Mesenchymal stem cell (in vitro differentiated cells and primary cell): ENCODE measurements around the gene MAML1.

Experiments
- DNase-seq: peaks from one replicate; pipeline ENCODE4 v3.0.0-alpha.2; 2013
- H2AFZ ChIP-seq: one replicate; pipeline ENCODE4 v1.6.1; 2013; ENCODE audit warnings: low read depth, mild to moderate bottlenecking, control low read depth, inconsistent platforms, low read length, moderate library complexity
- H2AK5ac ChIP-seq: 2 replicates; pipeline ENCODE4 v1.6.1; 2013; ENCODE audit warnings: low read length, moderate library complexity, mild to moderate bottlenecking, inconsistent platforms; ENCODE audit not compliant: severe bottlenecking
- H2BK120ac ChIP-seq: one replicate; pipeline ENCODE4 v1.6.1; 2013; ENCODE audit warnings: low read depth, mild to moderate bottlenecking, inconsistent platforms, low read length, moderate library complexity
- H2BK12ac ChIP-seq, 2 experiments: one replicate each; pipeline ENCODE4 v1.6.1; 2013; ENCODE audit warnings: inconsistent platforms in 2 of 2, low read length in 2 of 2, mild to moderate bottlenecking in 2 of 2, moderate library complexity in 2 of 2, control low read depth in 1 of 2
- H2BK15ac ChIP-seq: one replicate; pipeline ENCODE4 v1.6.1; 2013; ENCODE audit warnings: mild to moderate bottlenecking, low read depth, inconsistent platforms; ENCODE audit not compliant: poor library complexity, severe bottlenecking
- H2BK5ac ChIP-seq: 2 replicates; pipeline ENCODE4 v1.6.1; 2013; ENCODE audit warnings: low read depth, mild to moderate bottlenecking, low read length, control low read depth, inconsistent platforms; ENCODE audit not compliant: poor library complexity, severe bottlenecking
- H3K14ac ChIP-seq, 2 experiments: one replicate each; pipeline ENCODE4 v1.6.1; 2013; ENCODE audit warnings: inconsistent platforms in 2 of 2, low read length in 2 of 2, control low read depth in 1 of 2, mild to moderate bottlenecking in 1 of 2, moderate library complexity in 1 of 2
- H3K18ac ChIP-seq, 2 experiments: one replicate each; pipeline ENCODE4 v1.6.1; 2013; ENCODE audit warnings: inconsistent platforms in 2 of 2, low read length in 2 of 2, control low read depth in 1 of 2, low read depth in 1 of 2, mild to moderate bottlenecking in 1 of 2
- H3K23ac ChIP-seq, 2 experiments: one replicate each; pipeline ENCODE4 v1.6.1; 2013; ENCODE audit warnings: inconsistent platforms in 2 of 2, low read length in 2 of 2, mild to moderate bottlenecking in 2 of 2, moderate library complexity in 2 of 2, control low read depth in 1 of 2
- H3K27ac ChIP-seq: 2 replicates; pipeline ENCODE4 v1.5.1; 2013; ENCODE audit warnings: mild to moderate bottlenecking, moderate library complexity, low read length, control low read depth, inconsistent platforms; ENCODE audit not compliant: poor library complexity, severe bottlenecking
- H3K27me3 ChIP-seq, 2 experiments: 2 replicates each; pipeline versions ENCODE4 v1.6.1 to v1.7.0; 2013; ENCODE audit warnings: low read length in 2 of 2, mild to moderate bottlenecking in 2 of 2, moderate library complexity in 2 of 2, control low read depth in 1 of 2, inconsistent platforms in 1 of 2; ENCODE audit not compliant: control insufficient read depth in 1 of 2, insufficient read depth in 1 of 2
- H3K36me3 ChIP-seq, 2 experiments: 2 replicates each; pipeline versions ENCODE4 v1.6.1 to v1.7.0; 2013; ENCODE audit warnings: low read length in 2 of 2, control low read depth in 1 of 2, inconsistent platforms in 1 of 2, low read depth in 1 of 2, mild to moderate bottlenecking in 1 of 2; ENCODE audit not compliant: insufficient read depth in 2 of 2, control insufficient read depth in 1 of 2
- H3K4ac ChIP-seq, 2 experiments: one replicate each; pipeline ENCODE4 v1.6.1; 2013; ENCODE audit warnings: inconsistent platforms in 2 of 2, low read length in 2 of 2, mild to moderate bottlenecking in 2 of 2, moderate library complexity in 2 of 2, control low read depth in 1 of 2, low read depth in 1 of 2
- H3K4me1 ChIP-seq: 2 replicates; pipeline ENCODE4 v1.6.1; 2013; ENCODE audit warnings: low read depth, low read length, control low read depth; ENCODE audit not compliant: control insufficient read depth, insufficient read depth
- H3K4me2 ChIP-seq: 2 replicates; pipeline ENCODE4 v1.6.1; 2013; ENCODE audit warnings: low read length, mild to moderate bottlenecking, inconsistent platforms; ENCODE audit not compliant: poor library complexity, severe bottlenecking
- H3K4me3 ChIP-seq, 2 experiments: 2 replicates each; pipeline versions ENCODE4 v1.5.1 to v1.7.0; 2013; ENCODE audit warnings: low read length in 2 of 2, mild to moderate bottlenecking in 2 of 2, control low read depth in 1 of 2, low read depth in 1 of 2; ENCODE audit not compliant: insufficient read depth in 1 of 2
- H3K79me1 ChIP-seq: replicated peaks from 2 replicates; pipeline ENCODE4 v1.6.1; 2013; ENCODE audit warnings: mild to moderate bottlenecking, control low read depth, low read length, inconsistent platforms; ENCODE audit not compliant: poor library complexity, severe bottlenecking
- H3K9ac ChIP-seq: 2 replicates; pipeline ENCODE4 v1.7.0; 2013; ENCODE audit warnings: mild to moderate bottlenecking, low read length, moderate library complexity
- H3K9me3 ChIP-seq: 2 replicates; pipeline ENCODE4 v1.7.0; 2013; ENCODE audit warnings: mild to moderate bottlenecking, low read length; ENCODE audit not compliant: control insufficient read depth
- H4K8ac ChIP-seq: one replicate; pipeline ENCODE4 v1.6.1; 2013; ENCODE audit warnings: inconsistent platforms, mild to moderate bottlenecking, low read length, moderate library complexity
- H4K91ac ChIP-seq: one replicate; pipeline ENCODE4 v1.6.1; 2013; ENCODE audit warnings: mild to moderate bottlenecking, low read length, inconsistent platforms
- WGBS: methylation state at CpG from one replicate; pipeline ENCODE4 v1.1.7; 2013; ENCODE audit warnings: mixed read lengths; 5-methylcytosine and 5-hydroxymethylcytosine counted together

MAML1 gene

GRCh38 chr5:179729727-179730126, 2.9 kb upstream of the MAML1 start:
- no CpG with 5 or more reads among the region's 3 CpGs for WGBS
- H3K27me3 ChIP-seq, result no peaks in the 10 kb centered on the region

GRCh38 chr5:179730356-179730755, 2.3 kb upstream of the MAML1 start:
- Histone ChIP-seq H3K23ac (no peak overlapping the region), H3K4ac (no peak overlapping the region), H2AFZ (no peak overlapping the region), H3K14ac (no peak overlapping the region), H3K4me3 (no peak overlapping the region), H3K27ac (no peak overlapping the region), H3K4me2 (no peak overlapping the region), H3K36me3 (peaks cover 25 to 53% of the 10 kb centered on the region in 2 experiments), H3K18ac (no peak overlapping the region), H3K9me3 (no peaks in the 10 kb centered on the region), H3K9ac (peak overlapping the region; percentile 92), H3K4me1 (peaks cover 6% of the 10 kb centered on the region), H4K91ac (no peak overlapping the region), H3K79me1 (peaks cover 3% of the 10 kb centered on the region), H2AK5ac (no peak overlapping the region), H3K27me3 (no peaks in the 10 kb centered on the region), H4K8ac (no peak overlapping the region), H2BK15ac (no peak overlapping the region), H2BK5ac (no peak overlapping the region), H2BK120ac (no peak overlapping the region), H2BK12ac (no peak overlapping the region)
- no peak for DNase-seq
- WGBS, result 86% methylated on average over 2 of the region's 3 CpGs

More at GRCh38 chr5:179729727-179730126, 2.9 kb upstream of the MAML1 start:
- Histone ChIP-seq H2BK120ac (no peak overlapping the region), H2AFZ (no peak overlapping the region), H2BK15ac (no peak overlapping the region), H2AK5ac (no peak overlapping the region), H4K8ac (no peak overlapping the region), H3K4me1 (peaks cover 6% of the 10 kb centered on the region), H3K18ac (no peak overlapping the region), H3K14ac (no peak overlapping the region), H3K9ac (peak overlapping the region; percentile 92), H3K79me1 (peaks cover 7% of the 10 kb centered on the region), H3K23ac (no peak overlapping the region), H3K27ac (no peak overlapping the region), H3K4ac (no peak overlapping the region), H4K91ac (no peak overlapping the region), H3K4me3 (no peak overlapping the region), H2BK5ac (no peak overlapping the region), H3K9me3 (no peaks in the 10 kb centered on the region), H2BK12ac (no peak overlapping the region), H3K36me3 (peaks cover 31 to 59% of the 10 kb centered on the region in 2 experiments), H3K4me2 (no peak overlapping the region)
- no peak for DNase-seq

- Histone ChIP-seq H3K9me3 (no peaks in the 10 kb centered on the region), H2BK120ac (no peak overlapping the region), H3K4me3 (no peak overlapping the region), H3K79me1 (peaks cover 3% of the 10 kb centered on the region), H3K14ac (no peak overlapping the region), H4K91ac (no peak overlapping the region), H3K27ac (no peak overlapping the region), H3K4me1 (peaks cover 6% of the 10 kb centered on the region), H3K36me3 (peaks cover 23 to 50% of the 10 kb centered on the region in 2 experiments), H4K8ac (no peak overlapping the region), H3K18ac (no peak overlapping the region), H2AK5ac (no peak overlapping the region), H3K4ac (no peak overlapping the region), H3K4me2 (no peak overlapping the region), H2BK15ac (no peak overlapping the region), H2BK5ac (no peak overlapping the region), H3K9ac (peak overlapping the region; percentile 92), H3K23ac (no peak overlapping the region), H2AFZ (no peak overlapping the region), H2BK12ac (no peak overlapping the region), H3K27me3 (no peaks in the 10 kb centered on the region)
- peak; percentile 14 for DNase-seq
- 96% methylated on average over 3 of the region's 3 CpGs for WGBS
Observed at GRCh38 chr5:179730852-179731251, 1.8 kb upstream of the MAML1 start.

DNA sequence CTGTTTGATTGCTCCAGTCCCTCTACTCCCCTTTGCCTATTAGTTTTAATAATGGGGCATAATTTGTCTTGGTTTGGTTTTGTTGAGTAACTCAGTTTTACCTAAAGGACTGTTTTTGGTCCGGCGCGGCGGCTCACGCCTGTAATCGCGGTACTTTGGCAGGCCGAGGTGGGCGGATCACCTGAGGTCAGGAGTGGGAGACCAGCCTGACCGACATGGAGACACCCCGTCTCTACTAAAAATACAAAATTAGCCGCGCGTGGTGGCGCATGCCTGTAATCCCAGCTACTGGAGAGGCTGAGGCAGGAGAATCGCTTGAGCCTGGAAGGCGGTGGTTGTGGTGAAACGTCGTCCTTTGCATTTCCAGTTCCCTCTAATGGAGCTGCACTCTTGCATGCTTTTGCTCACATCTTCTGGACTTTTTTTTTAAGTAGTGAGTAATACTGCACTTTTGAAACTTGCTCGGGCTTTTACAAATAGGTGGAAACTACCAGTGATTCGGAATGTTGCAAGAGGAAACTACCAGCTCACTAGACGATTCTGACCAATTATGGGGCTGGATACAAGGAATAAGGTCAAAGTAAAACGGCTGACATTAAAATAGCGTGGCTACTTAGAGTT, 721 bp upstream of the MAML1 start:
- Histone ChIP-seq H3K4me3 (peak overlapping the region in 1 of 2 experiments; percentile 92), H3K27ac (peak overlapping the region; percentile 73), H3K4me2 (peak overlapping the region; percentile 57), H2AK5ac (no peak overlapping the region), H3K23ac (no peak overlapping the region), H3K4me1 (peaks cover 6% of the 10 kb centered on the region), H3K79me1 (peaks cover 3% of the 10 kb centered on the region), H3K4ac (peak overlapping the region in 1 of 2 experiments; percentile 21), H4K8ac (peak overlapping the region; percentile 69), H4K91ac (no peak overlapping the region), H3K36me3 (peaks cover 20 to 41% of the 10 kb centered on the region in 2 experiments), H3K14ac (no peak overlapping the region), H2BK15ac (no peak overlapping the region), H3K27me3 (no peaks in the 10 kb centered on the region), H2BK120ac (no peak overlapping the region), H3K18ac (peak overlapping the region; percentile 18 to 21), H2AFZ (no peak overlapping the region), H2BK12ac (no peak overlapping the region), H2BK5ac (no peak overlapping the region), H3K9ac (peak overlapping the region; percentile 92), H3K9me3 (no peaks in the 10 kb centered on the region)
- 67% methylated on average over 24 of the region's 24 CpGs for WGBS
- DNase-seq, result peak; percentile 97
